Adipocyte (in vitro differentiated cells): ENCODE measurements around the gene HTR3E.
A peak's percentile ranks its signal among the peaks of the same experiment; 100 is the strongest.
"Not testable (repeated sequence)": the region's sequence is repeated elsewhere in the genome, so short reads cannot be mapped to it uniquely, and the experiment has no call there.

Experiments
- DNase-seq: peaks from one replicate; pipeline ENCODE4 v3.0.0-alpha.2; 2015; ENCODE audit warnings: low read depth
- H3K27me3 ChIP-seq: replicated peaks from 2 replicates; pipeline ENCODE4 v1.7.0; 2013; ENCODE audit warnings: mild to moderate bottlenecking, low read length, moderate library complexity; ENCODE audit not compliant: control insufficient read depth, insufficient read depth
- H3K36me3 ChIP-seq: 2 replicates; pipeline ENCODE4 v1.7.0; 2013; ENCODE audit warnings: low read length, mild to moderate bottlenecking, moderate library complexity; ENCODE audit not compliant: control insufficient read depth, insufficient read depth, severe bottlenecking
- H3K4me1 ChIP-seq: 2 replicates; pipeline ENCODE4 v1.7.0; 2013; ENCODE audit warnings: mild to moderate bottlenecking, low read length, moderate library complexity; ENCODE audit not compliant: control insufficient read depth, insufficient read depth
- H3K4me3 ChIP-seq: 2 replicates; pipeline ENCODE4 v1.7.0; 2013; ENCODE audit warnings: mild to moderate bottlenecking, low read length, moderate library complexity
- H3K9ac ChIP-seq: 2 replicates; pipeline ENCODE4 v1.7.0; 2013; ENCODE audit warnings: mild to moderate bottlenecking, low read length, moderate library complexity
- H3K9me3 ChIP-seq: 2 replicates; pipeline ENCODE4 v1.7.0; 2013; ENCODE audit warnings: mild to moderate bottlenecking, low read length, moderate library complexity; ENCODE audit not compliant: control insufficient read depth

HTR3E gene

DNA sequence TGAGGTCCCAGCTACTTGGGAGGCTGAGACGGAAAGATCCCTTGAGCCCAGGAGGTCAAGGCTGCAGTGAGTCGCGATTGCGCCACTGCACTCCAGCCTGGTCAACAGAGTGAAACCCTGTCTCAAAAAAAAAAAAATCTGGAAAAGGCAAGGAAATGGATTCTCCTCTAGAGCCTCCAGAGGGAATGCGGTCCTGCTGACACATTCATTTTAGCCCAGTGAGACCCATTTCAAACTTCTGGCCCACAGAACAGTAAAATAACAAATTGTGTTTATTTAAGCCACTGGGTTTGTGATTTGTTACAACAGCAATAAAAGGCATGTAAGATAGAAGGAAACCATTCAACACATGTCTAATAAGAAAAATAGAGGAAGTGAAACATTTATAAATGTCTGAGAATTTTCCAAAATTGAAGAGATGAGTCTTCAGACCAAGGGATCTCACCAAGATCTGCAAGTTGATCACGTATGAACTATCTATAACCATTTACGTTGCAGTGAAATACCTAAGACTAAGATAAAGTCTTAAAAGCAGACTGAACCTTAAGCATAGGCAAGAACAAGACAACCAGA is at the start of gene HTR3E:
Gene HTR3E, plus strand, starts transcription at position 254 of the 573 bp plus-strand sequence. CDS start 466 bp downstream, outside the sequence.
- Histone ChIP-seq H3K4me3 (no peak within 1 kb of the TSS), H3K9ac (no peak within 1 kb of the TSS), H3K4me1 (no peaks in the 10 kb centered on the region), H3K9me3 (peaks cover 19% of the 10 kb centered on the region), H3K27me3 (peaks cover 20% of the 10 kb centered on the region), H3K36me3 (no peaks in the 10 kb centered on the region)
- no peak for DNase-seq

DNA sequence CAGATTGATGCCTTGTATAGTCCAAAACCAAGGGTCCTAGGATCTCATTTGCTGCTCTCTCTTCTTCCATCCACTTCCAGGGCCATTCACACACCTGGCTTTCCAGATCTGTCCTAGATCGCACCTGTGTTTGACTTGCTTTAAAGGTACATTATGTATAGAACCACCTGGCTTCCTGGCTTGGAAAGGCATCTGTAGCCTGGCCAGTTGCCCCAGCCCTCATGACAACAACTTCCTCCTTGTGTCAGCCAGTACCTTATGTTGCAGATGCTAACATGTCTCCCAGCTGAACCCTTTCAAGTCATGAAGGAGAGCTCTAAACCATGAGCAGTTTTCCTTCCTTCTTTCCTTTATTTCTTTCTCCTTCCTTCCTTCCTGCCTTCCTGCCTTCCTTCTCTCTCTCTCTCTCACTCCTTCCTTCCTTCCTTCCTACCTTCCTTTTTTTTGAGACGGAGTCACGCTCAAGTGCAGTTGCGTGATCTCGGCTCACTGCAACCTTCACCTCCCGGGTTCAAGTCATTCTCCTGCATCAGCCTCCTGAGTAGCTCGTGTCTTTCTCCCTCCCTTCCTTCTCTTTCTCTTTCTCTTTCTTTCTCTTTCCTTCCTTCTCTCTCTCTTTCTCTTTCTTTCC is 46.5 kb upstream of the HTR3E start:
- peaks cover 25% of the 10 kb centered on the region for H3K27me3 ChIP-seq
- no peak for DNase-seq
- no peaks in the 10 kb centered on the region for H3K36me3 ChIP-seq
- H3K9ac ChIP-seq: no peak overlapping the region
- no peaks in the 10 kb centered on the region for H3K9me3 ChIP-seq
- H3K4me3 ChIP-seq: no peak overlapping the region
- H3K4me1 ChIP-seq: peaks cover 3% of the 10 kb centered on the region

- no peak for DNase-seq
- H3K27me3 ChIP-seq: peaks cover 24% of the 10 kb centered on the region
- H3K9ac ChIP-seq: no peak within 1 kb of the TSS
Observed at GRCh38 chr3:184052767-184053166, 44.1 kb upstream of the HTR3E start, which contains the start of gene HTR3C. Gene HTR3C, plus strand, starts transcription at chr3:184053047. Its CDS starts 34 bp downstream, at chr3:184053081.

GRCh38 chr3:184058029-184058428 is 38.8 kb upstream of the HTR3E start:
- Histone ChIP-seq H3K36me3 (no peaks in the 10 kb centered on the region), H3K4me3 (no peak overlapping the region), H3K9ac (no peak overlapping the region), H3K27me3 (peaks cover 10% of the 10 kb centered on the region), H3K4me1 (peaks cover 8% of the 10 kb centered on the region), H3K9me3 (peaks cover 2% of the 10 kb centered on the region)
- DNase-seq: peak; percentile 8

More at GRCh38 chr3:184052767-184053166, 44.1 kb upstream of the HTR3E start, which contains the start of gene HTR3C:
- Histone ChIP-seq H3K4me1 (peaks cover 4% of the 10 kb centered on the region), H3K9me3 (no peaks in the 10 kb centered on the region), H3K36me3 (no peaks in the 10 kb centered on the region), H3K4me3 (no peak within 1 kb of the TSS)

GRCh38 chr3:184059424-184059823 is 37.4 kb upstream of the HTR3E start:
- H3K27me3 ChIP-seq: peaks cover 14% of the 10 kb centered on the region
- DNase-seq: no peak
- no peak overlapping the region for H3K9ac ChIP-seq
- H3K4me1 ChIP-seq: peaks cover 8% of the 10 kb centered on the region
- no peaks in the 10 kb centered on the region for H3K36me3 ChIP-seq
- no peak overlapping the region for H3K4me3 ChIP-seq
- H3K9me3 ChIP-seq: peaks cover 2% of the 10 kb centered on the region

DNA sequence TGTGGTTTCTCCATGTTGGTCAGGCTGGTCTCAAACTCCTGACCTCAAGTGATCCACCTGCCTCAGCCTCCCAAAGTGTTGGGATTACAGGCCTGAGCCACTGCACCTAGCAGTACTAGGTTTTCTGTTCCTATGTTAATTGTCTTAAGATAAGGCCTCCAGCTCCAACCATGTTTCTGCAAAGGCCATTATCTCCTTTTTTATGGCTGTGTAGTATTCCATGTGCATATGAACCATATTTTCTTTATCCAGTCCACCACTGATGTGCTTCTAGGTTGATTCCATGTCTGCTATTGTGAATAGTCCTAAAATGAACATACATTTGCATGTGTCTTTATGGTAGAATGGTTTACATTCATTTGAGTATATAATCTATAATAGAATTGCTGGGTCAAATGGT is 34.2 kb upstream of the HTR3E start:
- Histone ChIP-seq H3K9ac (no peak overlapping the region), H3K4me1 (peaks cover 8% of the 10 kb centered on the region), H3K36me3 (no peaks in the 10 kb centered on the region), H3K4me3 (no peak overlapping the region), H3K27me3 (peaks cover 8% of the 10 kb centered on the region), H3K9me3 (peaks cover 2% of the 10 kb centered on the region)
- DNase-seq: no peak

- DNase-seq: peak; percentile 11
- Histone ChIP-seq H3K27me3 (peaks cover 4% of the 10 kb centered on the region), H3K9me3 (peaks cover 2% of the 10 kb centered on the region), H3K4me3 (no peak overlapping the region), H3K9ac (no peak overlapping the region), H3K36me3 (no peaks in the 10 kb centered on the region), H3K4me1 (no peaks in the 10 kb centered on the region)
Observed at GRCh38 chr3:184066211-184066610, 30.7 kb upstream of the HTR3E start.

DNA sequence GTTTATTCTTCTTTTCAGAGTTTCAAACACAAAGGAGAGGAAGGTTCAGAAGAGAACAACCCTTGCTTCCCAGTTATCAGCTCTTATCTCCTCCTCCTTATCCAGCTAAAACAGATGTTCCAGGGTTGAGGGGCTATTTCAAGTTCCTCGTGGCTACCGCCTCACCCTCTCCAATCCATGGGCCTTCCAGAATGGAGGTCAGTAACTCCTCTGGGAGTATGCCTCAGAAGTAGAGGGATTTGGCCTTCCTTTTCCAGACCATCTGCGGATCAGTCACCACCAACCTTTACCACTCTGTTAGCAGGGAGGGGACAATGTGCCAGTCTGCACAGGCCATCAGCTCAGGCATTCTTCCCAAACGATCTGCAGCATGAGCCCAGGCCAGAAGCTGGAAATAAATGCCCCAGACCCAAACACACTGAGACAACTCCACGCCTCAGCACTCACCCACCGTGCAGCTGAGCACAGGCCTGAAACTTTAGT is 29.2 kb upstream of the HTR3E start:
- H3K27me3 ChIP-seq: peaks cover 4% of the 10 kb centered on the region
- H3K9ac ChIP-seq: no peak overlapping the region
- peaks cover 2% of the 10 kb centered on the region for H3K9me3 ChIP-seq
- H3K4me1 ChIP-seq: no peaks in the 10 kb centered on the region
- no peak overlapping the region for H3K4me3 ChIP-seq
- H3K36me3 ChIP-seq: no peaks in the 10 kb centered on the region
- no peak for DNase-seq

DNA sequence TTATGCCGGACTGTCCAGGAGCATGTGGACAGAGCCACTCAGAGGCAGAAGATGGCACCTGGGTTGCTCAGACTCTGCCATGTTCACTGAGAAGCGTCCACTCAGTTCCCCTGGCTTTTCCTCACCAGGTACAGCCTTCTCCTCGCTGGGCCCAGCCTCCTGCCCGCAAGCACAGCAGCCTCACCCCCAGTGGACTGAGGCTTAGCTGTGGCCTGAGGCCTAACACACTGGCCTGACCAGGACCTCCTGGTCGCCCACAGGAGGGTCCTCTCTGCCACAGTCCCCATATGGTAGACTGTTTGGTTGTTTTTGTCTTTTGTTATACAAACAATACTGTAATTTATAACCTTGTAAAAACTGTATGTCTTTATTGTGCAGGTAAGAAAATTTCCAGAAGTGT is 28.5 kb upstream of the HTR3E start:
- Histone ChIP-seq H3K9me3 (no peaks in the 10 kb centered on the region), H3K36me3 (no peaks in the 10 kb centered on the region), H3K9ac (no peak overlapping the region), H3K4me3 (no peak overlapping the region), H3K27me3 (peaks cover 4% of the 10 kb centered on the region), H3K4me1 (no peaks in the 10 kb centered on the region)
- DNase-seq: no peak

- not testable (repeated sequence) for H3K4me1 ChIP-seq, H3K27me3 ChIP-seq, H3K9ac ChIP-seq, H3K4me3 ChIP-seq, H3K36me3 ChIP-seq, DNase-seq, H3K9me3 ChIP-seq
Observed at GRCh38 chr3:184071142-184071541, 25.7 kb upstream of the HTR3E start.

- Histone ChIP-seq H3K4me1 (no peaks in the 10 kb centered on the region), H3K9me3 (no peaks in the 10 kb centered on the region), H3K9ac (no peak overlapping the region), H3K27me3 (peaks cover 11% of the 10 kb centered on the region), H3K36me3 (no peaks in the 10 kb centered on the region), H3K4me3 (no peak overlapping the region)
- DNase-seq: no peak
Observed at GRCh38 chr3:184073621-184074020, 23.2 kb upstream of the HTR3E start.
